Urinary bladder (tissue), 4 donors: ENCODE measurements around the gene MUTYH. TPM values are rescaled to one million over a fixed set of nuclear protein-coding genes. Genes with fewer than 3 reads are reported as not detected.
"Not testable (repeated sequence)": the region's sequence is repeated elsewhere in the genome, so short reads cannot be mapped to it uniquely, and the experiment has no call there.

Experiments used
- DNase-seq: peaks from one replicate; pipeline ENCODE4 v3.0.0-alpha.2; 2015; ENCODE audit errors: extremely low spot score
- H3K27ac ChIP-seq: one replicate; pipeline ENCODE4 v1.5.1; 2013; ENCODE audit warnings: low read depth, mild to moderate bottlenecking, moderate library complexity
- H3K36me3 ChIP-seq: one replicate; pipeline ENCODE4 v1.6.1; 2013; ENCODE audit warnings: mild to moderate bottlenecking, moderate library complexity; ENCODE audit not compliant: insufficient read depth
- H3K4me1 ChIP-seq: one replicate; pipeline ENCODE4 v1.6.1; 2013; ENCODE audit warnings: mild to moderate bottlenecking, moderate library complexity; ENCODE audit not compliant: insufficient read depth
- H3K4me3 ChIP-seq: one replicate; pipeline ENCODE4 v1.5.1; 2013; ENCODE audit warnings: low read depth, low read length
- WGBS: extraction: QIAGEN DNeasy Blood & Tissue Kit; methylation state at CpG from one replicate; pipeline ENCODE4 v1.1.7; 2013; 5-methylcytosine and 5-hydroxymethylcytosine counted together
- polyA plus RNA-seq: library from polyadenylated mRNA; stranded (reverse); fragments of 200-250 nt; gene quantifications from one replicate; pipeline ENCODE4 v1.2.3, GENCODE V29; 2013
- total RNA-seq: library from RNA; depleted of rRNA; stranded (reverse); fragments of >200 nt; gene quantifications from one replicate; pipeline ENCODE4 v1.2.3, GENCODE V29; 2014
- donor health status: healthy with polysubstance abuse.
- donor health status: healthy.

Gene MUTYH
- total and polyA plus RNA-seq, 2 donors = 12.0 to 19.4 TPM

- WGBS = 85% methylated on average over 2 of the region's 2 CpGs
- Histone ChIP-seq H3K27ac (no peak overlapping the region), H3K4me1 (no peaks in the 10 kb centered on the region), H3K4me3 (no peak overlapping the region), H3K36me3 (no peaks in the 10 kb centered on the region)
- no peak for DNase-seq
These were observed 24.1 kb upstream of the MUTYH start for GRCh38 chr1:45364294-45364693.

GRCh38 chr1:45360981-45361380 is 20.7 kb upstream of the MUTYH start:
- not testable (repeated sequence) for H3K27ac ChIP-seq, H3K4me1 ChIP-seq, H3K4me3 ChIP-seq, DNase-seq, H3K36me3 ChIP-seq
- WGBS = 45% methylated on average over 7 of the region's 7 CpGs

- Histone ChIP-seq H3K4me3 (no peak overlapping the region), H3K4me1 (no peaks in the 10 kb centered on the region), H3K27ac (no peak overlapping the region), H3K36me3 (no peaks in the 10 kb centered on the region)
- WGBS = 14% methylated on average over 7 of the region's 7 CpGs
- peak; percentile 45 for DNase-seq
These were observed 19.8 kb upstream of the MUTYH start for GRCh38 chr1:45359882-45360513.

- WGBS = 66% methylated on average over 4 of the region's 4 CpGs
- Histone ChIP-seq H3K36me3 (no peaks in the 10 kb centered on the region), H3K27ac (no peak overlapping the region), H3K4me1 (no peaks in the 10 kb centered on the region), H3K4me3 (no peak overlapping the region)
- no peak for DNase-seq
These were observed 15.9 kb upstream of the MUTYH start for GRCh38 chr1:45356186-45356585.

GRCh38 chr1:45355683-45356082 is 15.4 kb upstream of the MUTYH start:
- DNase-seq = no peak
- 59% methylated on average over 2 of the region's 2 CpGs for WGBS
- no peak overlapping the region for H3K27ac ChIP-seq
- H3K4me3 ChIP-seq = no peak overlapping the region
- no peaks in the 10 kb centered on the region for H3K4me1 ChIP-seq
- no peaks in the 10 kb centered on the region for H3K36me3 ChIP-seq

GRCh38 chr1:45354838-45355237 is 14.6 kb upstream of the MUTYH start:
- Histone ChIP-seq H3K27ac (no peak overlapping the region), H3K4me1 (no peaks in the 10 kb centered on the region), H3K4me3 (no peak overlapping the region), H3K36me3 (no peaks in the 10 kb centered on the region)
- 90% methylated on average over 4 of the region's 4 CpGs for WGBS
- no peak for DNase-seq

GRCh38 chr1:45353685-45354084 is 13.4 kb upstream of the MUTYH start:
- Histone ChIP-seq H3K4me3 (no peak overlapping the region), H3K4me1 (no peaks in the 10 kb centered on the region), H3K36me3 (no peaks in the 10 kb centered on the region), H3K27ac (no peak overlapping the region)
- 78% methylated on average over 2 of the region's 2 CpGs for WGBS
- DNase-seq = no peak

GRCh38 chr1:45351508-45351907 is 11.3 kb upstream of the MUTYH start:
- H3K4me3 ChIP-seq = no peak overlapping the region
- no peak for DNase-seq
- H3K4me1 ChIP-seq = no peaks in the 10 kb centered on the region
- WGBS = 88% methylated on average over 5 of the region's 5 CpGs
- no peak overlapping the region for H3K27ac ChIP-seq
- no peaks in the 10 kb centered on the region for H3K36me3 ChIP-seq

GRCh38 chr1:45348966-45349677 is 8.9 kb upstream of the MUTYH start:
- 43% methylated on average over 3 of the region's 3 CpGs for WGBS
- Histone ChIP-seq H3K27ac (no peak overlapping the region), H3K36me3 (no peaks in the 10 kb centered on the region), H3K4me1 (no peaks in the 10 kb centered on the region), H3K4me3 (no peak overlapping the region)
- DNase-seq = no peak

- Histone ChIP-seq H3K4me1 (no peaks in the 10 kb centered on the region), H3K36me3 (peaks cover 2% of the 10 kb centered on the region), H3K4me3 (no peak overlapping the region), H3K27ac (peak overlapping the region; percentile 35)
- 21% methylated on average over 1 of the region's 1 CpG for WGBS
- no peak for DNase-seq
These were observed 8.3 kb upstream of the MUTYH start for GRCh38 chr1:45348609-45348965.

GRCh38 chr1:45348020-45348419 is 7.8 kb upstream of the MUTYH start:
- DNase-seq = no peak
- Histone ChIP-seq H3K4me1 (no peaks in the 10 kb centered on the region), H3K4me3 (no peak overlapping the region), H3K36me3 (peaks cover 6% of the 10 kb centered on the region), H3K27ac (no peak overlapping the region)
- WGBS = 90% methylated on average over 2 of the region's 2 CpGs

- peaks cover 8% of the 10 kb centered on the region for H3K36me3 ChIP-seq
- WGBS = 93% methylated on average over 2 of the region's 2 CpGs
- H3K4me3 ChIP-seq = no peak overlapping the region
These were observed 6.2 kb upstream of the MUTYH start for GRCh38 chr1:45346473-45346872.

GRCh38 chr1:45345014-45345413 is 4.8 kb upstream of the MUTYH start:
- DNase-seq = no peak
- no peaks in the 10 kb centered on the region for H3K4me1 ChIP-seq
- peaks cover 8% of the 10 kb centered on the region for H3K36me3 ChIP-seq
- 93% methylated on average over 13 of the region's 13 CpGs for WGBS
- H3K27ac ChIP-seq = no peak overlapping the region
- H3K4me3 ChIP-seq = no peak overlapping the region

More at GRCh38 chr1:45346473-45346872, 6.2 kb upstream of the MUTYH start:
- no peak overlapping the region for H3K27ac ChIP-seq
- H3K4me1 ChIP-seq = no peaks in the 10 kb centered on the region
- no peak for DNase-seq

GRCh38 chr1:45344499-45344898 is 4.3 kb upstream of the MUTYH start:
- no peak overlapping the region for H3K4me3 ChIP-seq
- H3K4me1 ChIP-seq = no peaks in the 10 kb centered on the region
- H3K27ac ChIP-seq = no peak overlapping the region
- WGBS = 90% methylated on average over 2 of the region's 2 CpGs
- no peak for DNase-seq
- peaks cover 8% of the 10 kb centered on the region for H3K36me3 ChIP-seq
